HCT116 (cell line): ENCODE data around the gene ADGRA1. TPM values are rescaled to one million over a fixed set of nuclear protein-coding genes. Genes with fewer than 3 reads are reported as not detected.

Source experiments
- ATAC-seq: fragments of 200-7000 bp; cut with Tn5 transposase; 2 replicates; pipeline ENCODE4 v1.9.1; 2020; ENCODE audit warnings: mild to moderate bottlenecking, moderate library complexity
- BruUV-seq: library from RNA; stranded (reverse); fragments of 400-500 nt; replicated peaks from 2 replicates; lab custom pipeline; 2021; lab: Mats Ljungman, UMichigan
- CTCF ChIA-PET: fragments of 300-600 bp; sonication (Branson Sonifier 250); formaldehyde crosslinking; loops from one replicate; lab custom pipeline; 2021; ENCODE audit warnings: antibody characterized with exemption; lab: Charles Lee
- POLR2A ChIA-PET: fragments of 300-600, 350-600 bp; sonication (Branson Sonifier 250); formaldehyde crosslinking; loops from one replicate; lab custom pipeline; 2021; ENCODE audit warnings: antibody characterized with exemption; lab: Charles Lee
- RAD21 ChIA-PET, 2 experiments: fragments of 300-600 bp; sonication (Branson Sonifier 250); formaldehyde crosslinking; loops; one replicate each; lab custom pipeline; 2023; ENCODE audit warnings: low total read pairs in 2 of 2; ENCODE audit not compliant: uncharacterized antibody in 2 of 2, unreplicated experiment in 2 of 2, low non-redundant PET in 1 of 2; lab: Charles Lee
- DNase-seq: peaks from one replicate; pipeline ENCODE4 v3.0.0-alpha.2; 2010; ENCODE audit warnings: low read depth, low spot score
- H2AFZ ChIP-seq: fragments of 200-600 bp; shearing (Covaris generic), sonication (generic); 2 replicates; pipeline ENCODE4 v1.6.1; 2017; ENCODE audit warnings: low read depth, mixed run types, mixed read lengths, antibody characterized with exemption, low read length; ENCODE audit not compliant: poor library complexity, severe bottlenecking
- H3K27ac ChIP-seq: 2 replicates; pipeline ENCODE4 v1.5.1; 2012; ENCODE audit warnings: low read depth, low read length
- H3K27me3 ChIP-seq: fragments of 200-600 bp; sonication (generic); 2 replicates; pipeline ENCODE4 v1.6.1; 2016; ENCODE audit warnings: mixed run types, low read length, mixed read lengths; ENCODE audit not compliant: insufficient read depth
- H3K36me3 ChIP-seq, 2 experiments: fragments of 200-500 bp in 1 of 2; fragments of 200-600 bp in 1 of 2; sonication (Bioruptor generic) in 1 of 2; sonication (generic) in 1 of 2; 2 replicates each; pipeline versions ENCODE4 v1.5.1 to v1.6.1; 2014 to 2016; ENCODE audit warnings: low read length in 2 of 2, inconsistent platforms in 1 of 2, mixed read lengths in 1 of 2, mixed run types in 1 of 2; ENCODE audit not compliant: insufficient read depth in 2 of 2, control insufficient read depth in 1 of 2
- H3K4me1 ChIP-seq, 2 experiments: fragments of 200-600 bp in 1 of 2; sonication (generic) in 1 of 2; 2 replicates each; pipeline versions ENCODE4 v1.5.1 to v1.6.1; 2012 to 2017; ENCODE audit warnings: low read length in 2 of 2, inconsistent platforms in 1 of 2, mild to moderate bottlenecking in 1 of 2, mixed read lengths in 1 of 2, mixed run types in 1 of 2, moderate library complexity in 1 of 2; ENCODE audit not compliant: insufficient read depth in 2 of 2, control insufficient read depth in 1 of 2
- H3K4me2 ChIP-seq: fragments of 200-600 bp; sonication (generic); 2 replicates; pipeline ENCODE4 v1.6.1; 2017; ENCODE audit warnings: mixed run types, low read length, mixed read lengths
- H3K4me3 ChIP-seq, 2 experiments: fragments of 200-600 bp in 1 of 2; sonication (generic) in 1 of 2; replicated peaks in 1 of 2; 2 replicates each; pipeline ENCODE4 v1.5.1; 2011 to 2016; ENCODE audit warnings: low read length in 2 of 2, control low read depth in 1 of 2, low read depth in 1 of 2, mild to moderate bottlenecking in 1 of 2, mixed read lengths in 1 of 2, mixed run types in 1 of 2
- H3K79me2 ChIP-seq: fragments of 200-600 bp; sonication (generic); 2 replicates; pipeline ENCODE4 v1.6.1; 2017; ENCODE audit warnings: mild to moderate bottlenecking, mixed run types, low read length, moderate library complexity, mixed read lengths; ENCODE audit not compliant: insufficient read depth
- H3K9ac ChIP-seq: fragments of 200-600 bp; sonication (generic); 2 replicates; pipeline ENCODE4 v1.6.1; 2016; ENCODE audit warnings: low read length, mixed read lengths
- H3K9me2 ChIP-seq: fragments of 200-600 bp; sonication (generic), shearing (Covaris generic); 2 replicates; pipeline ENCODE4 v1.6.1; 2017; ENCODE audit warnings: mixed run types, mild to moderate bottlenecking, moderate library complexity; ENCODE audit not compliant: insufficient read depth
- H3K9me3 ChIP-seq, 2 experiments: fragments of 200-500 bp in 1 of 2; fragments of 200-600 bp in 1 of 2; sonication (Bioruptor generic) in 1 of 2; sonication (generic) in 1 of 2; 2 replicates each; pipeline ENCODE4 v1.6.1; 2014 to 2017; ENCODE audit warnings: low read length in 2 of 2, mixed read lengths in 2 of 2, inconsistent platforms in 1 of 2, low read depth in 1 of 2, mild to moderate bottlenecking in 1 of 2, mixed run types in 1 of 2, moderate library complexity in 1 of 2; ENCODE audit not compliant: control insufficient read depth in 1 of 2, insufficient read depth in 1 of 2
- H4K20me1 ChIP-seq: fragments of 200-600 bp; sonication (generic), shearing (Covaris generic); 2 replicates; pipeline ENCODE4 v1.6.1; 2017; ENCODE audit warnings: mixed run types, mild to moderate bottlenecking, moderate library complexity; ENCODE audit not compliant: insufficient read depth
- CEBPB ChIP-seq: IDR thresholded peaks from 2 replicates; pipeline ENCODE4 v1.6.1; 2012; ENCODE audit warnings: low read depth
- EGR1 ChIP-seq: IDR thresholded peaks from 2 replicates; pipeline ENCODE4 v1.6.1; 2012; ENCODE audit warnings: low read depth
- ELF1 ChIP-seq: IDR thresholded peaks from 2 replicates; pipeline ENCODE4 v1.6.1; 2012; ENCODE audit warnings: low read depth, borderline replicate concordance
- EZH2 ChIP-seq: fragments of 200-600 bp; sonication (generic); IDR thresholded peaks from 2 replicates; pipeline ENCODE4 v1.6.1; 2017; ENCODE audit warnings: antibody characterized with exemption, mixed run types
- EZH2phosphoT487 ChIP-seq: fragments of 200-600 bp; IDR thresholded peaks from 2 replicates; pipeline ENCODE4 v1.6.1; 2018; ENCODE audit warnings: antibody characterized with exemption, borderline replicate concordance
- JUND ChIP-seq: IDR thresholded peaks from 2 replicates; pipeline ENCODE4 v1.6.1; 2012
- POLR2AphosphoS5 ChIP-seq: IDR thresholded peaks from 2 replicates; pipeline ENCODE4 v1.6.1; 2011; ENCODE audit warnings: mild to moderate bottlenecking, low read depth, low read length, moderate library complexity
- RAD21 ChIP-seq: IDR thresholded peaks from 2 replicates; pipeline ENCODE4 v1.6.1; 2012; ENCODE audit warnings: low read depth, mild to moderate bottlenecking
- SP1 ChIP-seq: IDR thresholded peaks from 2 replicates; pipeline ENCODE4 v1.6.1; 2012; ENCODE audit warnings: low read depth
- SRF ChIP-seq: IDR thresholded peaks from 2 replicates; pipeline ENCODE4 v1.6.1; 2012; ENCODE audit warnings: low read depth
- TCF7L2 ChIP-seq: IDR thresholded peaks from 2 replicates; pipeline ENCODE4 v1.7.0; 2011; ENCODE audit warnings: borderline replicate concordance, inconsistent platforms; ENCODE audit not compliant: insufficient read depth, insufficient read length; ENCODE audit errors: extremely low read depth
- YY1 ChIP-seq: IDR thresholded peaks from 2 replicates; pipeline ENCODE4 v1.6.1; 2011; ENCODE audit warnings: low read length, low read depth, moderate library complexity, mild to moderate bottlenecking; ENCODE audit not compliant: insufficient replicate concordance; ENCODE audit errors: extremely low read depth
- ZNF274 ChIP-seq: fragments of 200-500 bp; sonication (Bioruptor generic); IDR thresholded peaks from 2 replicates; pipeline ENCODE4 v1.6.1; 2014; ENCODE audit warnings: mild to moderate bottlenecking, low read depth, low read length, inconsistent platforms
- intact Hi-C: fragments of 100-400 bp; cut with micrococcal nuclease; formaldehyde crosslinking; loops from 2 replicates; pipeline ENCODE4 v1.10.0; 2022
- total RNA-seq: library from RNA; stranded (reverse); gene quantifications from one replicate; pipeline ENCODE4 v1.2.1, GENCODE V29; 2021; ENCODE audit not compliant: unreplicated experiment
- TF ChIP-seq, protein P1 (sequence below): IDR thresholded peaks from 2 replicates; pipeline ENCODE4 v1.6.1; 2012; ENCODE audit warnings: low read depth

ADGRA1 gene
- total RNA-seq, 1 experiment from 2014 or later: not detected

DNA sequence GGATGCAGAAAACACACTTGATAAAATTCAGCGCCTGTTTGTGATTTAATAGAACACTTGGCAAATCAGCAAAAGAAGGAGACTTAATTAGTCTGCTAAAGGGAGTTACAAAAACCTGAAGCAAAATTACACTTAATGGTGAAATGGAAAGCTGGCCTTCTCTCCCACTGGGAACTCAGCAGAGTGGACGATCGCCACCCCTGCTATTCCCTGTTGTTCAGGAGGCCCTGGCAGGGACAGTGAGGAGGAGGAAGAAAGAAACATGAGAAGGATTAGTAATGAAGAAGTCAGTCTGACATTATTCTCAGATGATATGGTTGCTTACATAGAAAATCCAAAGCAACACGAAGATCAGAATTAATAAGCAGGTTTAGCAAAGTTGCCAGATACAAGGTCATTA is 66.7 kb downstream of the ADGRA1 start:
- no peak overlapping the region for H3K27ac ChIP-seq
- no peak overlapping the region for H3K4me3 ChIP-seq
- DNase-seq (no peak), ATAC-seq (no peak)
- no peaks in the 10 kb centered on the region for H4K20me1 ChIP-seq
- H3K27me3 ChIP-seq: no peaks in the 10 kb centered on the region
- CTCF ChIA-PET: no interaction called here
- BruUV-seq: no TSS peak
- TF ChIP-seq, protein P1, sequence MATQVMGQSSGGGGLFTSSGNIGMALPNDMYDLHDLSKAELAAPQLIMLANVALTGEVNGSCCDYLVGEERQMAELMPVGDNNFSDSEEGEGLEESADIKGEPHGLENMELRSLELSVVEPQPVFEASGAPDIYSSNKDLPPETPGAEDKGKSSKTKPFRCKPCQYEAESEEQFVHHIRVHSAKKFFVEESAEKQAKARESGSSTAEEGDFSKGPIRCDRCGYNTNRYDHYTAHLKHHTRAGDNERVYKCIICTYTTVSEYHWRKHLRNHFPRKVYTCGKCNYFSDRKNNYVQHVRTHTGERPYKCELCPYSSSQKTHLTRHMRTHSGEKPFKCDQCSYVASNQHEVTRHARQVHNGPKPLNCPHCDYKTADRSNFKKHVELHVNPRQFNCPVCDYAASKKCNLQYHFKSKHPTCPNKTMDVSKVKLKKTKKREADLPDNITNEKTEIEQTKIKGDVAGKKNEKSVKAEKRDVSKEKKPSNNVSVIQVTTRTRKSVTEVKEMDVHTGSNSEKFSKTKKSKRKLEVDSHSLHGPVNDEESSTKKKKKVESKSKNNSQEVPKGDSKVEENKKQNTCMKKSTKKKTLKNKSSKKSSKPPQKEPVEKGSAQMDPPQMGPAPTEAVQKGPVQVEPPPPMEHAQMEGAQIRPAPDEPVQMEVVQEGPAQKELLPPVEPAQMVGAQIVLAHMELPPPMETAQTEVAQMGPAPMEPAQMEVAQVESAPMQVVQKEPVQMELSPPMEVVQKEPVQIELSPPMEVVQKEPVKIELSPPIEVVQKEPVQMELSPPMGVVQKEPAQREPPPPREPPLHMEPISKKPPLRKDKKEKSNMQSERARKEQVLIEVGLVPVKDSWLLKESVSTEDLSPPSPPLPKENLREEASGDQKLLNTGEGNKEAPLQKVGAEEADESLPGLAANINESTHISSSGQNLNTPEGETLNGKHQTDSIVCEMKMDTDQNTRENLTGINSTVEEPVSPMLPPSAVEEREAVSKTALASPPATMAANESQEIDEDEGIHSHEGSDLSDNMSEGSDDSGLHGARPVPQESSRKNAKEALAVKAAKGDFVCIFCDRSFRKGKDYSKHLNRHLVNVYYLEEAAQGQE: no peak
- no peak for TF ChIP-seq CEBPB
- TF ChIP-seq SRF: no peak
- no peak for TF ChIP-seq EGR1
- no peak for TF ChIP-seq SP1
- no peak for TF ChIP-seq TCF7L2
- no peak for TF ChIP-seq YY1
- no peak for TF ChIP-seq ZNF274
- TF ChIP-seq RAD21: no peak
- no peak for TF ChIP-seq JUND
- TF ChIP-seq EZH2phosphoT487: no peak
- no peak for TF ChIP-seq EZH2
- no peak for TF ChIP-seq ELF1
- TF ChIP-seq POLR2AphosphoS5: no peak
- RAD21 ChIA-PET: no interaction called here
- H3K9ac ChIP-seq: no peak overlapping the region
- POLR2A ChIA-PET: no interaction called here
- H3K9me3 ChIP-seq: no peaks in the 10 kb centered on the region
- H3K36me3 ChIP-seq: no peaks in the 10 kb centered on the region
- intact Hi-C loops: no loop called here
- no peaks in the 10 kb centered on the region for H3K79me2 ChIP-seq
- H3K4me2 ChIP-seq: no peak overlapping the region
- no peaks in the 10 kb centered on the region for H3K9me2 ChIP-seq
- H3K4me1 ChIP-seq: peaks cover 0 to 3% of the 10 kb centered on the region in 2 experiments; a peak in 1 of 4 replicates
- H2AFZ ChIP-seq: no peak overlapping the region
